Neural cell (in vitro differentiated cells): Measurements from ENCODE around the gene R3HDML. TPM values are rescaled to one million over a fixed set of nuclear protein-coding genes. Genes with fewer than 3 reads are reported as not detected.

Source experiments
- H2AFZ ChIP-seq: fragments of 200-600, 300-800 bp; sonication (generic), shearing (Covaris generic); 2 replicates; pipeline ENCODE4 v1.6.0; 2014; ENCODE audit warnings: low read depth, mild to moderate bottlenecking, antibody characterized with exemption, low read length, moderate library complexity
- H3F3A ChIP-seq: fragments of 200-600 bp; shearing (Covaris generic); 2 replicates; pipeline ENCODE4 v1.6.1; 2016; ENCODE audit warnings: mild to moderate bottlenecking, moderate library complexity, mixed read lengths, antibody characterized with exemption, low read length; ENCODE audit not compliant: insufficient read depth, poor library complexity, severe bottlenecking
- H3K27ac ChIP-seq: fragments of 200-600, 300-800 bp; sonication (generic), shearing (Covaris generic); 2 replicates; pipeline ENCODE4 v1.5.1; 2014; ENCODE audit warnings: mild to moderate bottlenecking, low read length, moderate library complexity
- H3K27me3 ChIP-seq: fragments of 300-800, 200-600 bp; sonication (generic), shearing (Covaris generic); 2 replicates; pipeline ENCODE4 v1.6.0; 2014; ENCODE audit warnings: mild to moderate bottlenecking, low read depth, low read length, moderate library complexity; ENCODE audit not compliant: insufficient read depth
- H3K36me3 ChIP-seq: fragments of 300-800, 200-600 bp; sonication (generic), shearing (Covaris generic); 2 replicates; pipeline ENCODE4 v1.5.1; 2014; ENCODE audit warnings: mild to moderate bottlenecking, antibody characterized with exemption, low read length, moderate library complexity; ENCODE audit not compliant: insufficient read depth
- H3K4me2 ChIP-seq: fragments of 300-800, 200-600 bp; sonication (generic), shearing (Covaris generic); 2 replicates; pipeline ENCODE4 v1.6.0; 2014; ENCODE audit warnings: mild to moderate bottlenecking, low read length
- H3K4me3 ChIP-seq: fragments of 300-800, 200-600 bp; sonication (generic), shearing (Covaris generic); 2 replicates; pipeline ENCODE4 v1.5.1; 2014; ENCODE audit warnings: mild to moderate bottlenecking, low read length, moderate library complexity
- H3K79me2 ChIP-seq: fragments of 200-600 bp; shearing (Covaris generic); replicated peaks from 2 replicates; pipeline ENCODE4 v1.6.0; 2014; ENCODE audit warnings: mild to moderate bottlenecking, low read length, moderate library complexity; ENCODE audit not compliant: insufficient read depth
- H3K9ac ChIP-seq: fragments of 300-800, 200-600 bp; sonication (generic), shearing (Covaris generic); 2 replicates; pipeline ENCODE4 v1.6.1; 2016; ENCODE audit warnings: mild to moderate bottlenecking, low read length, mixed read lengths
- H3K9me2 ChIP-seq: fragments of 200-600 bp; shearing (Covaris generic); 2 replicates; pipeline ENCODE4 v1.6.1; 2016; ENCODE audit warnings: mild to moderate bottlenecking, low read length, mixed read lengths; ENCODE audit not compliant: insufficient read depth
- H3K9me3 ChIP-seq: fragments of 200-600, 300-800 bp; sonication (generic), shearing (Covaris generic); 2 replicates; pipeline ENCODE4 v1.6.1; 2016; ENCODE audit warnings: mild to moderate bottlenecking, mixed run types, low read length, moderate library complexity, mixed read lengths
- H4K20me1 ChIP-seq: fragments of 200-600 bp; shearing (Covaris generic); 2 replicates; pipeline ENCODE4 v1.6.1; 2016; ENCODE audit warnings: mild to moderate bottlenecking, mixed run types; ENCODE audit not compliant: insufficient read depth
- CTCF ChIP-seq: fragments of 450-650 bp; IDR thresholded peaks from 2 replicates; pipeline ENCODE4 v1.5.1; 2014; ENCODE audit warnings: antibody characterized with exemption, mild to moderate bottlenecking, moderate library complexity; ENCODE audit not compliant: poor library complexity, severe bottlenecking
- EP300 ChIP-seq: fragments of 450-650 bp; conservative IDR thresholded peaks from 2 replicates; pipeline ENCODE4 v1.6.1; 2014; ENCODE audit warnings: antibody characterized with exemption, mild to moderate bottlenecking, moderate library complexity; ENCODE audit not compliant: poor library complexity, severe bottlenecking
- EZH2 ChIP-seq: fragments of 200-600, 300-800 bp; shearing (Covaris generic), sonication (generic); IDR thresholded peaks from 2 replicates; pipeline ENCODE4 v1.6.1; 2014; ENCODE audit warnings: antibody characterized with exemption, low read length, borderline replicate concordance, mild to moderate bottlenecking; ENCODE audit not compliant: insufficient read depth, poor library complexity, severe bottlenecking
- MXI1 ChIP-seq: fragments of 450-650 bp; conservative IDR thresholded peaks from 2 replicates; pipeline ENCODE4 v1.6.1; 2014; ENCODE audit warnings: antibody characterized with exemption, mild to moderate bottlenecking; ENCODE audit not compliant: poor library complexity, severe bottlenecking
- POLR2AphosphoS5 ChIP-seq: IDR thresholded peaks from 2 replicates; pipeline ENCODE4 v1.6.1; 2012
- RAD21 ChIP-seq: fragments of 450-650 bp; conservative IDR thresholded peaks from 2 replicates; pipeline ENCODE4 v1.6.1; 2014; ENCODE audit warnings: antibody characterized with exemption, mild to moderate bottlenecking, moderate library complexity
- REST ChIP-seq: IDR thresholded peaks from 2 replicates; pipeline ENCODE4 v1.6.1; 2012; ENCODE audit warnings: borderline replicate concordance
- SMC3 ChIP-seq: fragments of 450-650 bp; conservative IDR thresholded peaks from 2 replicates; pipeline ENCODE4 v1.6.1; 2014; ENCODE audit warnings: antibody characterized with exemption, mild to moderate bottlenecking, moderate library complexity; ENCODE audit not compliant: poor library complexity
- TAF1 ChIP-seq: IDR thresholded peaks from 2 replicates; pipeline ENCODE4 v1.6.1; 2012; ENCODE audit warnings: low read depth
- polyA plus RNA-seq: library from polyadenylated mRNA; depleted of rRNA; stranded (reverse); fragments of >200 nt; gene quantifications from 2 replicates; pipeline ENCODE4 v1.2.3, GENCODE V29; 2014

The R3HDML gene
- polyA plus RNA-seq, 1 donor from 2014 or later = not detected

GRCh38 chr20:44358776-44359175 is 21.9 kb downstream of the R3HDML start:
- no peak overlapping the region for H3K27ac ChIP-seq
- TF ChIP-seq MXI1 = no peak
- TF ChIP-seq CTCF = no peak
- TF ChIP-seq RAD21 = no peak
- TF ChIP-seq REST = no peak
- no peak for TF ChIP-seq EZH2
- no peak for TF ChIP-seq EP300
- TF ChIP-seq SMC3 = no peak
- no peak for TF ChIP-seq TAF1
- no peaks in the 10 kb centered on the region for H3K36me3 ChIP-seq
- H3K27me3 ChIP-seq = no peaks in the 10 kb centered on the region
- no peak overlapping the region for H3K9ac ChIP-seq
- H4K20me1 ChIP-seq = no peaks in the 10 kb centered on the region
- no peaks in the 10 kb centered on the region for H3K9me2 ChIP-seq
- H2AFZ ChIP-seq = no peak overlapping the region
- H3K9me3 ChIP-seq = no peaks in the 10 kb centered on the region
- H3F3A ChIP-seq = no peaks in the 10 kb centered on the region
- no peaks in the 10 kb centered on the region for H3K79me2 ChIP-seq
- no peak overlapping the region for H3K4me3 ChIP-seq
- no peak overlapping the region for H3K4me2 ChIP-seq

- Histone ChIP-seq H3K9me3 (no peaks in the 10 kb centered on the region), H3K27me3 (no peaks in the 10 kb centered on the region), H3K9me2 (no peaks in the 10 kb centered on the region), H3K36me3 (no peaks in the 10 kb centered on the region), H3K27ac (no peak overlapping the region), H3K9ac (no peak overlapping the region), H4K20me1 (no peaks in the 10 kb centered on the region), H3K79me2 (no peaks in the 10 kb centered on the region), H2AFZ (no peak overlapping the region), H3K4me2 (no peak overlapping the region), H3K4me3 (no peak overlapping the region), H3F3A (no peaks in the 10 kb centered on the region)
- TF ChIP-seq POLR2AphosphoS5 (no peak), REST (no peak), CTCF (no peak), MXI1 (no peak), TAF1 (no peak), EP300 (no peak), EZH2 (no peak), SMC3 (no peak), RAD21 (no peak)
Observed at GRCh38 chr20:44360221-44360620, 23.4 kb downstream of the R3HDML start.
